Breast epithelium (tissue), 3 donors: Measurements from ENCODE around the gene FLNC.

ENCODE experiments used
- POLR2A ChIP-seq: fragments of 450-650 bp; IDR thresholded peaks from one replicate; pipeline ENCODE4 v1.6.1; 2016; ENCODE audit warnings: antibody characterized with exemption, mild to moderate bottlenecking, moderate library complexity
- POLR2AphosphoS5 ChIP-seq, 3 donors: sonication (generic); formaldehyde crosslinking; IDR thresholded peaks; one replicate each; pipeline ENCODE4 v1.6.1; 2017; ENCODE audit warnings: antibody characterized with exemption in 3 of 3
- TF ChIP-seq, protein P1 (sequence below), 3 donors: fragments of 450-650 bp; IDR thresholded peaks; one replicate each; pipeline ENCODE4 v1.5.1; 2016 to 2017; ENCODE audit warnings: antibody characterized with exemption in 3 of 3, mild to moderate bottlenecking in 3 of 3, moderate library complexity in 3 of 3

GRCh38 chr7:128890306-128891109 lies 60.3 kb downstream of the FLNC start:
- TF ChIP-seq POLR2A (no peak), POLR2AphosphoS5 (IDR thresholded peaks at IDR 0.05) (no peak)
- TF ChIP-seq, protein P1, sequence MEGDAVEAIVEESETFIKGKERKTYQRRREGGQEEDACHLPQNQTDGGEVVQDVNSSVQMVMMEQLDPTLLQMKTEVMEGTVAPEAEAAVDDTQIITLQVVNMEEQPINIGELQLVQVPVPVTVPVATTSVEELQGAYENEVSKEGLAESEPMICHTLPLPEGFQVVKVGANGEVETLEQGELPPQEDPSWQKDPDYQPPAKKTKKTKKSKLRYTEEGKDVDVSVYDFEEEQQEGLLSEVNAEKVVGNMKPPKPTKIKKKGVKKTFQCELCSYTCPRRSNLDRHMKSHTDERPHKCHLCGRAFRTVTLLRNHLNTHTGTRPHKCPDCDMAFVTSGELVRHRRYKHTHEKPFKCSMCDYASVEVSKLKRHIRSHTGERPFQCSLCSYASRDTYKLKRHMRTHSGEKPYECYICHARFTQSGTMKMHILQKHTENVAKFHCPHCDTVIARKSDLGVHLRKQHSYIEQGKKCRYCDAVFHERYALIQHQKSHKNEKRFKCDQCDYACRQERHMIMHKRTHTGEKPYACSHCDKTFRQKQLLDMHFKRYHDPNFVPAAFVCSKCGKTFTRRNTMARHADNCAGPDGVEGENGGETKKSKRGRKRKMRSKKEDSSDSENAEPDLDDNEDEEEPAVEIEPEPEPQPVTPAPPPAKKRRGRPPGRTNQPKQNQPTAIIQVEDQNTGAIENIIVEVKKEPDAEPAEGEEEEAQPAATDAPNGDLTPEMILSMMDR (IDR thresholded peaks at IDR 0.05): no peak
